Fibroblast of skin of right biceps (primary cell): ENCODE results near the gene SV2C.

Source experiments
- DNase-seq: peaks from one replicate; pipeline ENCODE4 v3.0.0-alpha.2; 2013

The SV2C gene

DNA sequence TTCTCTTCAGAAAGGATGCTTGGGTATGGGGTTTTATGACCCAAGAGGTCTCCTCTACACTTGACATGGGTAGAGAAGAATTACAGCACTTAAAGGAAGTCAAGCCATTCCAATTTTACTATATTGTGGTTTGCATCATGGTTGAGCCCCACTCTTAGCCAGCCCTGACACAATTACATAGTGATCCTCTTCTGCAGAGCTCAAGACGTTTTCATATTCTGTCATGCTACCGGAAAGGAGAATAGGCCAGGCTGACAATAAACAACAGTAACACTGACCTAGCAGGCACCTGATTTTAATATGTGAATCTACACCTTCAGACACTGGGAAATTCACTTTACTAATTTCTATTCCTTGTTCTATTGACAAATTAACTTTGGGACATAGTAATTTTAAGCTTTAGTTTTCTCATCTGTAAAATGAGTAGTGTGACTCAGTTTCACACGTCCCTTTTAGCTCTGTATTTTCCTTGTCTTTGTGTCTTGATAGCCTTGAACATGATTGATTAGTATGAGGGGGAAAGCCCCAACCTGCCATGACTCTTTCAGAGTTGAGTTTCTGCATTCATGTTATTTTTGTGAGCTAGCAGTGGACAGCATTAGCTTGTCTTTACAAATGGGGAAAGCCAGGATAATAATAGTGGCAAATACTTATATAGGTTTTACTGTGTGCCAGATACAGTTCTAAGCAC is 83.8 kb downstream of the SV2C start:
- DNase-seq, result no peak

DNA sequence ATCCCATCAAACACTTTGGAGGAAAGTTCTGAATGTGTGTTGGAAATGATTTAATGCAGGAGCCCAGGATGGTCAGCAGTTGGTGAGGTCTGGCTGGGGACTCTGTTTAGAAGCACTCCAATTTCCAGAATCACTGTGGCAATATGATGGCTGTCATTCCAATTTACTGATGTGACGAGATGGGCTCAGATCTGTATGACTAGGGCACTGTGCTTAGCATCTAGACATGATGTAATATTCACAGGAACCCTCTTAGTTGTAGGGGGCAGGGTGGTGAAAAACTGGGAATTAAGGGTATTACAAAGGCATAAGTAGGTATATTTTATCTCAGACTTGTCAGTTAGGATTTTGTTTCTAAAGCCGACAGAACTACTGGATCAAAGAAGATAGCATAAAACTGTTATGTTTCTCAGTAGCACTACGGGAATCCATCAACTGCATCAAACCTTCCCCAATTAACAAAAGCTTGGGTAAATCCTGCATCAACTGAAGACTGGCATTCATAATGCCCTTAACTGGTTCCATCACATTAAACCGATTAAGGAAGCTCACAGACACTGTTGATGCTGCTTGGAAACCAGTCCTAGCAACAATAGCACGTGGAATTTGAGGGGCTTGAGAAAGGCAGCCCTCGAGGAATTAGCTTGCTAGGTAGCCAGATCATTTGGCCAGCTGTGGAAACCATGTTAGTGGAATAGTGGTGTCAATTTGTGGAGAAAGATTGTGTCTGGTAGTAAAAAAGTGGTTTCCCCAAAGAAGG is 86.1 kb downstream of the SV2C start:
- DNase-seq, result no peak

DNA sequence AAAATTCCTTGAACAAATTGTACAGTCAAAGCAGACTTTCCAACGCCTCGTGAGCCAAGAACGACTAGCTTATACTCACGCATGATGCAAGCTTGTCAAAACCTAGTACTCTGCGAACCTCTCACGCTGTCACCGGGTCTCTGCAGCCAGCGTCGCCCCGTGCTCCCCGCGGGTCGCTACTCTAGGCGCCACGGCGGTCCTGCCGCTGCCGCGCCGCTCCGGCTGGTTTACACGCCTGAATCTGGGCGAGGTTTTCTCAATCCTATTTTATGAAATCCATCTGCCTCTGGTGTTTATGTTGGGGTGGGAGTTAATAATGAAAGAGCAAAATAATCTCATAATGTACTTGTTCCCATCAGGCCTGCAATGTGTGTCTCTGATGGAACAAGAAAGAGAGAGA is 90.9 kb downstream of the SV2C start:
- no peak for DNase-seq

GRCh38 chr5:76175051-76175666 is 92.0 kb downstream of the SV2C start:
- DNase-seq, result peak; percentile 40

- no peak for DNase-seq
Observed at GRCh38 chr5:76175821-76176403, 92.7 kb downstream of the SV2C start.

DNA sequence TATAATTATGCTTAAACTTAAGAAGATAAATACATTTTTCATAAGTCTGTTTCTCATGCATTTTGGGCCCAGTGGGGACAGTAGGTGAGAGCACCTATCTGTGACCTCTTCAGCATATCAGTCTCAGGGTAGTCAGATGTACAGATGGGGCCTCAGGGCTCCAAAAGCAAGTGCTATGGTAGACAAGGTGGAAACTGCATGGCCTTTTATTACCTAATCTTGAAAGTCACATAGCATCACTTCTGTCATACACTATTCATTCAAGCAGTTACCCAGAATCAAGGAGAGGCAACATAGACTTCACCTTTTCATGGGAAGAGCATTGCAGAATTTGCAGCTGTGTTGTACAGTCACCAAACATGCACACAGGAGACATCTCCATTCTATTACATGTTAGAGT is 94.8 kb downstream of the SV2C start:
- DNase-seq, result no peak

DNA sequence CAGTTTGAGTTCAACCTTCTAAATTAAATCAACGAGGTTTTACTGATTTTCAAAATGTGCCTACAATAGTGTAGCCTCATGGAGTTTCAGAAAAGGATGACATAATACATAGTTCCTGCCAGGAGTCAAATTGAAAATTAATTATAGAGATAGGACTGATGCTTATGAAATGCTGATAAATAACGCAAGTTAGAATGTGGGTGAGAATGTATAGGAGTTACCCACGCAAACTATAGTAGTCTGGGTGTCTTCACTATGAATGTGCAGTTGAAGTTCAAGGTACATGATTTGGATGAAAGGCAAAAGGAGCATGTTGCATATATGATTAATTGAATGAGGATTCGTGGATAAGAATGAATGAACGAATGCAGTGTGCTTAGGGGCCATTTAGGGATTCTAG is 95.7 kb downstream of the SV2C start:
- DNase-seq, result no peak

GRCh38 chr5:76180814-76181805 is 97.9 kb downstream of the SV2C start:
- DNase-seq, result no peak

DNA sequence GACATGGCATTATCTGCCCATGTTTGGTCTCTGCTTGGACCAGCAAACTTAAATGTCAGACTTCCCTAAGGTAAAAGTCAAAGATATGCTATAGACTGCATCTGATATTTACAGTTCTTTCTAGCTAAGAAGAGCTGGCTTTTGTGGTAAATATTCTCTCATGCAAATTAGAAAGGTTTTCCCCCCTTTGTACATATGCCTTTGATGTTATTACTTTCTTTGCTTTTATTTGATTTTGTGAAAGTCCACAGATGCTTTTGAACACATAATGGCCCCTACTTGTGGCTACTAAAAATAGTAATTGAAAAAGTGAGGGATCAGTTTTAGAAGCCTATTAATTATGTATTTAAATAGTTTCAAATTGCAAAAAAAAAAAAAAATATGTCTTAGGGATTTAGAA is 104.2 kb downstream of the SV2C start:
- no peak for DNase-seq

GRCh38 chr5:76190356-76190755 is 107.2 kb downstream of the SV2C start:
- DNase-seq, result no peak

DNA sequence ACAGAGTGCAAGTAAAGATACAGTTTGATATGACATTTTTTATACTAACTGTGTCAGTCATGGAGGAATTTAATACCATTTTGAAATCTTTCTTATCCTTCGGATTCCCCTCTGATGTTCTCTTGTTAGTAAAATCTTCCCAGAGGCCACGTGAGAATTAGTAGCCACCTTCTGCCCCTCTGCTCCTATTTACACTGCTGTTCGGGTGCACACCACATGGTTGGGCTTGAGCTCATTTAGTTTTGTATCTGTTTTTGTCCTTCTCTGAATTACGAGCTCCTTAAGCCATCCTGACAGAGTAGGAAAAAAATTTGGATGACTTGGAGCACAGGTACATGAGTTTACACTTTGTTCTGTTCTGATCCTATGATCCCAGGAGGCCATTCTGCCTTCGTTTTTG is 109.7 kb downstream of the SV2C start:
- DNase-seq, result no peak

GRCh38 chr5:76193635-76194034 is 110.5 kb downstream of the SV2C start:
- DNase-seq, result no peak

DNA sequence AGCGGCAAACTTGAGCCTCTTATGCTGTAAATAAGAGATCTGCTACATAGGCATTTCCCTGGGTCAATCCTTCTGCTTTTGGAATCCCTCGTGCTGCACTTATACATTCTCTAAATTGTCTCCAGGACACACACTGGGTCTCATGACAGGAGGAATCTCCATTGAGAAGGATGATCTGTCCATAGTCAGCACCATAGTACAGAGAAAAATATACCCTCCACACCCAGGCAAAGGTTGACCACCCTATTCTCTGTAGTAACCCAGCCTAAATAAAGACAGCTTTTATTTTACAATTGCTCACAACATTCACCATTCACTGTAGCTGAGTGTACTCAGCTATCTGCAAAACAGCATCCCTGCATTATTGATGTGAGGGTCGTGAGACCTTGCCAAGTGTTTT is 111.2 kb downstream of the SV2C start:
- DNase-seq, result no peak

DNA sequence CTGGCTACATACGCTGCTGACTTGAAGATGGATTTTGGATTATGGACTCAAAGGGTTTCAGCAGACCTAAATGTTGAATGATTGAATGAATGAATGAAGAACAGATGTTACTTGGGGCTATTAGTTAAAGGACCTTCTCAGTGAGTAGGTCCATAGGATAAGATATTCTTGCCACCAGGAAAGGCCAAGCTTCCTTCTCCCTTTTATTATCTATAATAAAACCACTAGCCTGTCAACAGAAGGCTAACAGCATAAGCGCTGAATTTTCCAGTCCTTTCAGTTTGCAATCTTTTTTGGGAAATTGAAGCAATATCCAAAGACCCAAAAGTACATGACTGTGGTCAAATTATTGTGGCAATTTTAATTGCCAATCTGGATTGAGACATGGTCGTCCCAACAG is 113.3 kb downstream of the SV2C start:
- DNase-seq, result no peak

- DNase-seq, result no peak
Observed at GRCh38 chr5:76196886-76197489, 113.8 kb downstream of the SV2C start.

- no peak for DNase-seq
Observed at GRCh38 chr5:76197726-76198125, 114.5 kb downstream of the SV2C start.

DNA sequence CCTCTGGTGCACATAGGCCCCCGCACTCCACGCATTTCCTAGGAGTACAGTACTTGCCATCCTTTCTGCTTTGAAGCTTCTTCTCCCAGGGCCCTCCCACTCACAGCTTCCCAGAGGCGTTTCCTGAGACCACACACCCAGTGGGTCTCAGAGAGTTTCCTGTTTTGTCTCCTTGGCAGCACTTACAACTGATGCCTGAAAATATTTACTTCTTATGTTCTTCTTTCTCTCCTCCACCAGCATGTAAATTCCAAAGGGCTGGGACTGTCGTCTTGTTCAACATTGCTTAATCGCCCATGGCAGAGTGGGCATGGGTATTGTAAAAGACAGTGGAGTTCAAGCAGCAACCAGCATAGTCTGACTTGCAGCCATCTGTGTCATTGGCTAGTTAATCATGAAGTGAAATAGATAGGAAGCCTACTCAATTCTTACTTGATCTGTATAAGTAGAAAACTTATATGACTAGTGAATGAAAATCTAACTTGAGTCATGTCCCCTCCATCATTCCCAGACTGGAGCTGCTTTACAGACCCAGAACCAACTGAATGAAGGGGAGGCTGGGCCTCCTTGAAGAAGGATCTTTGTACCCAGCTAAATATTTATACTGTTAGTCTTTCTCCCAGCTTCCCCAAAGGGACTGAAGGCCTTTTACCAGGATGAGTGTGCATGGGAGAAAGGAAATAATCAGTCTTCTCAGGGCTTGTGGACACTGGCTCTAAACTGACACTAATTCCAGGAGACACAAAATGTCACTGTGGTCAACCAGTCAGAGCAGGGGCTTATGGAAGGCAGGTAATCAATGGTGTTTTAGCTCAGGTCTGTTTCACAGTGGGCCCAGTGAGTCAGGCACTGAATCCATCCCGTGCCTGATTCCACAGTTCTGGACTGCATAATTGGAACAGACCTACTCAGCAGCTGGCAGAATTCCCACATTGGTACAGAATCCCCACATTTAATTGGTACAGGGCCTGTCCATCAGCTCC is 116.4 kb downstream of the SV2C start:
- no peak for DNase-seq

DNA sequence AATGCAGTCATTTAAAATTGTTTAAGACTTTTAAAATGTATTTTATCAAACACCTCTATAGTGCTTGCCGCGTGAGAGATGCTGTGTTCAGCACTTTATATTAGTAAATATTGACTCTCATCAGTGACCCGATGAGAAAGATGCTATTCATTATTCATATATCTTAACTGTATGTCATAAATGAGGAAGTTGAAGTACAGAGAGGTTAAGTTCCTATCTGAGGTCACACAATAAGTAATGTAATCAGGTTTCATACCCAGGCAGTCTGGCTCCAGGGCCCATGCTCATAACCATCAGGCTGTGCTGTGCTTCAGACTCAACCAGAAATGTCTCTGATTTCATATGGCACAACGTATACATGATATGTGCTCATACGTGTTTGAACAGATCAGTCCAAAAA is 119.0 kb downstream of the SV2C start:
- DNase-seq, result no peak

GRCh38 chr5:76204191-76204590 is 121.0 kb downstream of the SV2C start:
- DNase-seq, result no peak

DNA sequence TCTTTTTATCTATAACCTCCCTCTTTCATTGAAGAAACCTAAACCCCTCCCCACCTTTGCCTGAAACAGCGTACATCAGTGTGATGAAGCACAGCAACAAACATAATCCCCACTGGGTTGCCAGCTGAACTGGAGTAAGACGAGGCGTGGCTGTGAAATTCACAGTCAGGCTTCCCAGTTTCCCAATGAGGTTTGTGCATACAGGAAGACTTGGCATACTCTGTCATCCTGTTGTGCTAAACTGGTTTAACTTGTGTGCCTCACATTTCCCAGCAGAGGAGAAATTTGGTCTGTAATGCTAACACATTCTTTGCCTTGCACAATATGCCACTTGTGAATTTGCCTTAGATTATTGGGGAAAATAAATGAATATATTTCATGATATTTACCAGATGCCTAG is 121.5 kb downstream of the SV2C start:
- DNase-seq, result no peak

DNA sequence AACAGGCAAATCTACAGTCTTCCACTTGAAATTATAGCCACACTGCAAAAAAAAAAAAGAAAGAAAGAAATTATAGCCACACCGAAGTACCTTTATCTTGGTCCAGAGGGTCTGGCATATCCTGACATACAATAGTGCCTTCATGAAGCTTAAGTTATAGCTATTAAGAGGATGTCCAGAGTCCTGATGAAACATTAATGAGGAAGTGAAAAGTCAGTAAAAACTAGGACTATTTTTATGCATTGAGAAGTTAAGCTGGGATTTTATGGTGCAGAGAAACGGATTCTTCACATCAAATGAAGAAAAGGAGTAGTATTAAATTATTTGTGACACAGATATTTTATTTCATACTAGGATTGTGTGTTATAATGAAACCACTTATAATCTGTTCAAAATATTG is 123.9 kb downstream of the SV2C start:
- no peak for DNase-seq
